Measurements from ENCODE around the gene COX5A. TPM values are rescaled to one million over a fixed set of nuclear protein-coding genes. Genes with fewer than 3 reads are reported as not detected.
"Not testable (repeated sequence)": the region's sequence is repeated elsewhere in the genome, so short reads cannot be mapped to it uniquely, and the experiment has no call there.

COX5A gene
- total RNA-seq, 1 donor from 2014 or later = 172 TPM

DNA sequence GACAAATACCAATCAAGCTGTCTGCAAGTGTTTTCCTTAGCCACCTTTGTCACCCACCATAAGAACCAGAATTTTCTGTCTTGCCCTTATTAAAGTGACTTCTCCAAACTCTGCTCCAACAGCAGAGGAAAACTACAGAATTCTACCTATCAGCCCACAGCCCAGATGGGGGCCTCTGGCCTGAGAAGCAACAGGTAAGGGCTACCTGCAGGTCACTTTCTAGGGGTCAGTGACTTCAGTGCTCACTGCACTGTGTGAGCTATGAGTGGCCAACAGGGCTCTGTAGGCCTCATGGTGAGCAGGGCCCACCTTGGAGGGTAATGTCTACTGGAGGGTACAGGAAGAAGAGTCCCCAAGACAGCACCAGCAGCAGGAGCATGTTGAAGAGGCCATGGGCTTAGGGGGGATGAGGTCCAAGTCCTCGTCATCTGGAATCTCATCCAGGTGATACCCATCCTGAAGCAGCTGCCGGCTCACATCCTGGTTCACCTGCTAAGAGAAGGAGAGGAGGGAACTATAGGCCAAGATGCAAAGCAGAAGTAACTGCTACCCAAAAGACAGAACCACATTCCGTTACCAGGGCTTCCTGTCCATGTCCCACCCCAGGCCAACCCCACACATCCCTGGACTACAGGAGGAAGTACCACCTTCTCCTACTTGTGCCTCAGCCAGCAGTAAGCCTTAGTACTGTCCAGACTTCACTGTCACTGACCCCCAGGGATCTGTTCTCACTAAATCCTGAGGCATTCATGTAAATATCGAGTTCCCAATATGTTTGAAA is 35.4 kb downstream of the COX5A start:
- no peak for DNase-seq (ENCODE audit: low spot score)

GRCh38 chr15:74901612-74902063 is 36.2 kb downstream of the COX5A start:
- peak; percentile 85 for DNase-seq (ENCODE audit: low spot score)

DNA sequence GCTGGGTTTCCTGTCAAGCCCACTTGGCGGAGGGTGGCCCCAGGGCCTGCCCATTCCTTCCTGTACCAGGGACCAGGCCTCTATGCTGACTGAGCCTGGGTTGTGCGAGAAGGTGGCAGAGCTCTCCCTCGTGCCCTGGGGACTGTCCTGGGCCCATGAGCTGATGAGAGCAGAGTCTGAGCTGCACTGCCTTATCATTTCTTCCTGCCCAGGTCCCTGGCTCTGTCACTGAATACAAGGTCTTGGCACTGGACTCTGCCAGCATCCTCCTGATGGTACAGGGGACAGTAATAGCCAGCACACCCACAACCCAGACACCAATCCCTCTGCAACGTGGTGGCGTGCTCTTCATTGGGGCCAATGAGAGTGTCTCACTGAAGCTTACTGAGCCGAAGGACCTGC is 40.6 kb downstream of the COX5A start:
- no peak for DNase-seq (ENCODE audit: low spot score)

GRCh38 chr15:74896316-74896715 is 41.6 kb downstream of the COX5A start:
- DNase-seq (ENCODE audit: low spot score) = no peak

DNA sequence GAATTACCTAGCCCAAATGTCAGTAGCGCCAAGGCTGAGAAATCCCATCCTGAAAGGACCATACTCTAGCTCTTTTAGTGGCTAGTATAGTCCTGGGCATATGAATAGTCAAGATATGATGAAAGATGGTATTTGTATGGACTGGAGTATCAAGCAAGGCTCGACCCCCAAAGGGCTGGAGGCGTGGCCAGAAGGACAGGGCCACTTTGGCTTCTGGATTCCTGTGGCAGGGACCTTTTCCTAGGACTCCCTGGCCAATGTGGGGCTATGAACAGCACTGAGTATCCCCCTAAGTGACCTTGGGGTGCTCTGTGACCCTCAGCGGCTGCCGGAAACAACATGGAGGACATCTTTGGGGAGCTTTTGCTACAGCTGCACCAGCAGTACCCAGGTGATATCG is 42.0 kb downstream of the COX5A start:
- DNase-seq (ENCODE audit: low spot score) = no peak

DNA sequence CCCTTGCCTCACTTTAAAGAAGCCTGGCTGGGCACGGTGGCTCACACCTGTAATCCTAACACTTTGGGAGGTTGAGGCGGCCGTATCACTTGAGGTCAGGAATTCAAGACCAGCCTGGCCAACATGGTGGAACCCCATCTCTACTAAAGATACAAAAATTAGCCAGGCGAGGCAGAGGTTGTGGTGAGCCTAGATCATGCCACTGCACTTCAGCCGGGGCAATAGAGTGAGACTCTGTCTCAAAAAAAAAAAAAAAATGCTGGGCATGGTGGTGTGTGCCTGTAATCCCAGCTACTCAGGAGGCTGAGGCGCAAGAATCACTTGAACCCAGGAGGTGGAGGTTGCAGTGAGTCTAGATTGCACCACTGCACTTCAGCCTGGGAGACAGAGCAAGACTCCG is 43.5 kb downstream of the COX5A start:
- DNase-seq (ENCODE audit: low spot score) = not testable (repeated sequence)

GRCh38 chr15:74893627-74894026 is 44.2 kb downstream of the COX5A start:
- no peak for DNase-seq (ENCODE audit: low spot score)

DNA sequence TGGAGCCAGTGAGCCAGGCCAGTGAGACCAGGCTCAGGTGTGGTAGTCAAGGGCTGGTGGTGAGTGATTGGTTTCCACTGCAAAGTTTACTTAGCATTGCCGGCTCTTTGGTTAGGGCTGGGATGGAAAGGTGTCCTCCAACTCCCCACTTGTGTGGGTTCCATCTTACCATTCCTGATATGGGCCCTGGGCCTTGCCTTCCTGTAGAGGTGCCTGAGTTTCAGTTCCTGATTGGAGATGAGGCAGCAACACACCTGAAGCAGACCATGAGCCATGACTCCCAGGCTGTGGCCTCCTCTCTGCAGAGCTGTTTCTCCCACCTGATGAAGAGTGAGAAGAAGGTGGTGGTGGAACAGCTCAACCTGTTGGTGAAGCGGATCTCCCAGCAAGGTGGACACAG is 44.9 kb downstream of the COX5A start:
- DNase-seq (ENCODE audit: low spot score) = no peak

GRCh38 chr15:74892313-74892712 is 45.6 kb downstream of the COX5A start:
- DNase-seq (ENCODE audit: low spot score) = peak; percentile 77

GRCh38 chr15:74891469-74891868 is 46.4 kb downstream of the COX5A start:
- DNase-seq (ENCODE audit: low spot score) = no peak

- no peak for DNase-seq (ENCODE audit: low spot score)
Observed at GRCh38 chr15:74890665-74890960, 47.3 kb downstream of the COX5A start.

DNA sequence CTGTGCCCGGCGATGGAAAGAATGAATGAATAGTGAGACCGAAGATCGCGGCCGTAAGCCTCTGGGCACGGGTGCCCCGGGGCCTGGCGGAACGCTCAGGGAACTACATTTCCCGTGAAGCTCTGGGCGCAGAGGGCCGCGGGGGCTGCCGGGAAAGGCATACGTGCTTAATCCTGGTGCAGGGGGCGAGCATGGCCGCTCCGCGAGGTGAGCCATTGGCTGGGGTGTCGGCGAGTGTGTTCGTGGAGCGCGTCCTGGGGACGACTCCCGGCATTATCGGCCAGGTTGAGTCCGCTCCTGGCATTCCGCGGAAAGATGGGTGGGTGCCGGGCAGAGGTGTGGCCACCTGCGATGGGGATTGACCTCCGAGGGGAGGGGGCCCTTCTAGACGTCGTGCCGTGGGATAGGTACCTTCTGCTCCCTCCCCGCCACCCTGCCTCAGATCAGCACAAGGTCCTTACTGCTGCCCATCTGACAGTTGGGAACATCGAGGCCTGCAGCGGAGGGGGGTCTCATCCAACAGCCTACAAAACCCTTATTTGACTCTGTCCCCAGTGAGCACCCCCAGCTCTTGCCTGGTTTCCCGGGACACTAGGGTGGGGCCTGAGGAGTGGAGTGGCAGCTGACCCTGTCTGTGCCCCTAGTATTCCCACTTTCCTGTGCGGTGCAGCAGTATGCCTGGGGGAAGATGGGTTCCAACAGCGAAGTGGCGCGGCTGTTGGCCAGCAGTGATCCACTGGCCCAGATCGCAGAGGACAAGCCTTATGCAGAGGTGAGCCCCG is 47.8 kb downstream of the COX5A start, which contains the start of gene MPI:
TSS of gene MPI (plus strand) at position 160 of the 782 bp plus-strand sequence. CDS start at position 192, 32 bp downstream.
- DNase-seq (ENCODE audit: low spot score) = peak; percentile 90

- DNase-seq (ENCODE audit: low spot score) = peak; percentile 67
Observed at GRCh38 chr15:74889390-74889882, 48.4 kb downstream of the COX5A start.

GRCh38 chr15:74888716-74889115 is 49.2 kb downstream of the COX5A start:
- no peak for DNase-seq (ENCODE audit: low spot score)

GRCh38 chr15:74887537-74888193 is 50.2 kb downstream of the COX5A start:
- DNase-seq (ENCODE audit: low spot score) = not testable (repeated sequence)

DNA sequence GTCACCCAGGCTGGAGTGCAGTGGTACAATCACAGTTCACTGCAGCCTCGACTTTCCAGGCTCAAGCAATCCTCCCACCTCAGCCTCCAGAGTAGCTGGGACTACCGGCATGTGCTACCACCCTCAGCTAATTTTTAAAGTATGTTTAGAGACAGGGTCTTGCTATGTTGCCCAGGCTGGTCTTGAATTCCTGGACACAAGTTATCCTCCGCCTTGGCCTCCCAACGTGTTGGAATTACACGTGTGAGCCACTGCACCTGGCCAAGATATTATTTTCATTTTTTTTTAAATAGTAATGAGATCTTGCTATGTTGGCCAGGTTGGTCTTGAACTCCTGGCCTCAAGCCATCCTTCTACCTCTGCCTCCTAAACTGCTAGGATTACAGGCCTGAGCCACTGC is 52.4 kb downstream of the COX5A start:
- DNase-seq (ENCODE audit: low spot score) = no peak

- no peak for DNase-seq (ENCODE audit: low spot score)
Observed at GRCh38 chr15:74884428-74885223, 53.2 kb downstream of the COX5A start.

DNA sequence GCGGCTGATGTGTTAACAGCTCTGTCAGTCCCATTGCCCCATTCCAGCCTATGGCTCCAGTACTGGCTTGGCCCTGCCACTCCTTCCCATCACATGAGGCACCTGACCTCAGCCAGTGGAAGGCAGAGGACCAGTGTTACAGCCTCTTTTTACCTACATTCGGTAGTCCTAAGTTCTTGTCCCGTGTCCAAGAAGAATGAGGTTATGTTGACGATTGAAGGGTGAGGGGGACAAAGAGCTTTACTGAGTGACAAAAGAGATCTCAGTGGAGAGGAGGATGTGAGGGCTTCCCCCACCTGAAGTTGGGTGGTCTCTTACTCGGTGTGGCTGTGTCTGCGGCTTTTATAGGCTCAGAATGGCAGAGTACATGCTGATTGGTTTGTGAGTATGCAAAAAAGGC is 55.3 kb downstream of the COX5A start:
- DNase-seq (ENCODE audit: low spot score) = no peak

DNA sequence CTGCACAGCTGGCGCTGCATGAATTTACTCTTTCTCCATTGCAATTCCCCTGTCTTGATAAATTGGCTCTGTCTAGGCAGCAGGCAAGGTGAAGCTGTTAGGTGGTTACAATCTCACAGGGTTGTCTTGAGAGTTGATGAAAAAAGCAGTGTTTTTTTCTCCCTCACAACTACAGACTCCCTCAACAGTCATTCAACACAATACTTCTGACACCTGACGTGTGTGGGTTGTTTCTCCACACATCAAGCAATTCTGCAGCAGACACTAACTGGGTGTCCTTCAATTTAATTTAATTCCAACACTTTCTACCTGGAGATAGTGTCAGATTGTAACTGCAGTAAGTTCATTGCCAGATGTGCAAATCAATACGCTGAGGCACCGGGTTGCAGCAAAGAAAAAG is 59.6 kb downstream of the COX5A start:
- no peak for DNase-seq (ENCODE audit: low spot score)

GRCh38 chr15:74873756-74874424 is 64.0 kb downstream of the COX5A start:
- DNase-seq (ENCODE audit: low spot score) = no peak
